Femur (tissue), 1 donor: ENCODE results near the gene C21orf91.
"Not testable (repeated sequence)": the region's sequence is repeated elsewhere in the genome, so short reads cannot be mapped to it uniquely, and the experiment has no call there.

Source experiments
- DNase-seq: peaks from one replicate; pipeline ENCODE4 v3.0.0-alpha.2; 2017

Gene C21orf91

GRCh38 chr21:17775431-17776126 lies 43.6 kb downstream of the C21orf91 start:
- no peak for DNase-seq

GRCh38 chr21:17775021-17775420 lies 44.1 kb downstream of the C21orf91 start:
- not testable (repeated sequence) for DNase-seq

GRCh38 chr21:17769447-17769845 lies 49.7 kb downstream of the C21orf91 start:
- DNase-seq = no peak

- no peak for DNase-seq
Observed at GRCh38 chr21:17768840-17769446, 50.2 kb downstream of the C21orf91 start.

GRCh38 chr21:17765207-17765606 lies 53.9 kb downstream of the C21orf91 start:
- DNase-seq = no peak

- no peak for DNase-seq
Observed at GRCh38 chr21:17763288-17764037, 55.7 kb downstream of the C21orf91 start.

GRCh38 chr21:17759511-17760178 lies 59.5 kb downstream of the C21orf91 start:
- no peak for DNase-seq

- no peak for DNase-seq
Observed at GRCh38 chr21:17758683-17759082, 60.5 kb downstream of the C21orf91 start.

- DNase-seq = no peak
Observed at GRCh38 chr21:17757671-17758070, 61.5 kb downstream of the C21orf91 start.

- no peak for DNase-seq
Observed at GRCh38 chr21:17753736-17754135, 65.4 kb downstream of the C21orf91 start.

GRCh38 chr21:17752171-17752570 lies 67.0 kb downstream of the C21orf91 start:
- DNase-seq = no peak

- no peak for DNase-seq
Observed at GRCh38 chr21:17746920-17747319, 72.2 kb downstream of the C21orf91 start.

- no peak for DNase-seq
Observed at GRCh38 chr21:17745086-17745485, 74.1 kb downstream of the C21orf91 start.

GRCh38 chr21:17742940-17743592 lies 76.1 kb downstream of the C21orf91 start:
- no peak for DNase-seq

GRCh38 chr21:17742181-17742580 lies 77.0 kb downstream of the C21orf91 start:
- no peak for DNase-seq
